HL-60/S4 (cell line): ENCODE data around the gene FBXO11.

ENCODE experiments used
- in situ Hi-C: fragments of 300-500 bp; cut with MboI; formaldehyde crosslinking; loops from 2 replicates; pipeline ENCODE4 v1.14.3; 2022; ENCODE audit warnings: low sequenced_read_pairs

FBXO11 gene

DNA sequence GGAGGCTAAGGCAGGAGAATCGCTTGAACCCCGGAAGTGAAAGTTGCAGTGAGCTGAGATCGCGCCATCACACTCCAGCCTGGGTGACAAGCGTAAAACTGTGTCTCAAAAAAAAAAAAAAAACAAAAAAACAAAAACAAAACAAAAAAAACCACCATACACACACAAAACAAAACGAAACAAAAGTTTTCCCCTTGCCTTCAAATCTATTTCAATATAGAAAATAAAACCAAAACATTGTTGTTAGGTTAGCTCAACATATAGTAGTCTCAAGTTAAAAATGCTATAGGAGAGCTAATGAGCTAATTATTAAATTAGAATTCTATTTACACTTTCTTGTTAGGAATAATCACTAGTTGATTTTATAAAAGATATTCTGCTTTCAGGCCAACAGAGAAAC lies 43.3 kb downstream of the FBXO11 start:
- in situ Hi-C loops = loop anchor here (25.0 kb wide), 2 partner anchors 224 to 549 kb away; no protein-coding TSS in a partner anchor

GRCh38 chr2:47853067-47853777 lies 53.1 kb downstream of the FBXO11 start:
- in situ Hi-C loops = loop anchor here (25.0 kb wide), 2 partner anchors 234 to 559 kb away; no protein-coding TSS in a partner anchor

- in situ Hi-C loops = loop anchor here (25.0 kb wide), 2 partner anchors 237 to 562 kb away; no protein-coding TSS in a partner anchor
These were observed 56.1 kb downstream of the FBXO11 start for GRCh38 chr2:47850198-47850597.

- in situ Hi-C loops = no loop called here
These were observed 56.9 kb downstream of the FBXO11 start for GRCh38 chr2:47849368-47849767.

DNA sequence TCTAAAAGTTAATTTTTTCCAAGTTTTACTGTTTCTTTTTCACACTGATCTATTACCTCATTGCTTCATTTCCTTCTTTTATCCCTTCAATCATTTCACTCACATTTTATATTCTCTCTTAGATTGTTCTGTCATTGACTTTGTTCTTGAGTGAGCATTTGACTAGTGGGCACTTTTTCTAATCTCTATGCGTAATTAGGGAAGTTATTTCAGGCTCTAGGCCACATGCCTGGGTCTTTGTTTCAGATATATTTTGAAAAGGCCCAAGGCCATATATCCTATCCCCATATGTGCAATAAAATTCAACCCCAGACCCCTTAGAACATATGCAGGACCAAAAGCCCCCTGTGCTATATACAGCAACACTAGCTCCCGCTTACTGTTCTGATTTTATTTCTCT lies 62.1 kb downstream of the FBXO11 start:
- in situ Hi-C loops = no loop called here

DNA sequence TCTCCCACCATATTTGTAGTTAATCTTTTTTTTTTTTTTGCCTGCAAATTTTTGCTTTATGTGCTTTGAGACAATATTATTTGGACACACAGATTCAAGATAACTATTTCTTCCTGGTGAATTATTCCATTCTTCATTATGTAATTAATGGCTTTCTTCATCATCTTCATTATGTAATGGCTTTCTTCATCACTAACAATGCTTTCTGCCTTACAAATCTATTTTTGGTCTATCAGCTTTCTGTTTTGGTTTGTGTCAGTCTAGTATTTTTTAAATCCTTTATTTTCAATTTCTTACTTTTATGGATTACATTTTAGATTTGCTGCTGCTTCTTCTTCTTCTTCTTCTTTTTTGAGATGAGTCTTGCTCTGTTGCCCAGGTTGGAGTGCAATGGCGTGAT lies 62.9 kb downstream of the FBXO11 start:
- in situ Hi-C loops = no loop called here

DNA sequence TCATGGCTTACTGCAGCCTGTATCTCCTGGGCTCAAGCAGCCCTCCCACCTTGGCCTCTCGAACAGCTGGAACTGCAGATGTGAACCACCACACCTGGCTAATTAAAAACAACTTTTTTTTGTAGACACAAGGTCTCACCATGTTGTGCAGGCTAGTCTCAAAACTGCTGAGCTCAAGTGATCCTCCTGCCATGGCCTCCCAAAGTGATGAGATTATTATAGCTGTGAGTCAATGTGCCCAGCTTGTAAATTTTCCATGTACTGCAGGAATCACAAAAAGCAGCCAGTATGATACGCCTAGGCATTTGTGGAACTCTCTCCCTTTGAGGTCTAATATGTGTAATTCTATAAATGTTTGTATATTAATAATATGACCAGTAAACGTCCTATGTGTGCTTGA lies 63.5 kb downstream of the FBXO11 start:
- in situ Hi-C loops = no loop called here

DNA sequence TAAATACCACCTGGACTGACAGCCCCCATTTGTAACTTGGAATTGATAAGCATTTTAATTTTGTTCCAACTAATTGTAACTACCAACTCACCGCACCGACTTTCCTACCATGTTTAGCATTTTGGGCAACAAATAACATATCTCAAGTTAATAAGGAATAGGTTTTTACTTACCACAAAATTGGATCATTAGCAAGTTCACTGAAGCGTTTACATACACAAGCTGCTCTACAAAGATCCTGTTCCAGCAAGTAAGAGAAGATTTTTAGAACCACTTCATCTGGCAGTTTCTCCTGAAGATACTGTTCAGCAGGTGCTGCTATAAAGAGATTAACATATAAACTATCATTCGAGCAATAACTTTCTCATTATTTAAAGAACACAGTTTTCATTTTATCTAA lies 67.6 kb downstream of the FBXO11 start:
- in situ Hi-C loops = no loop called here

- in situ Hi-C loops = no loop called here
These were observed 68.0 kb downstream of the FBXO11 start for GRCh38 chr2:47838249-47838648.

DNA sequence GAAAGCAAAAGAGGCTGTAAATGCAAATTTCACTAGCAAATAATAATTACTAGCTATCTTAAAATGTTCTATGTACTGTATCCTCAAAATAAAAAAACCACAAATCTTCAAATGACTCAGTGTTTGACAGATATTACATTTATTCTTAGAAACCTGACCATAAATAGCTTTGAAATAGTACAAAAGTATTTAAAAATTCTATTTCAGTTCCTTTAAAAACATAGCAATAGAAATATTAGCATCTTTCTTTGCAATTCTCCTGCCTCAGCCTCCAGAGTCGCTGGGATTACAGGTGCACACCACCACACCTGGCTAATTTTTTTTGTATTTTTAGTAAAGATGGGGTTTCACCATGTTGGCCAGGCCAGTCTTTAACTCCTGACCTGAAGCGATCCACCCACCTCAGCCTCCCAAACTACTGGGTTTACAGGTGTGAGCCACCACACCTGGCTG lies 72.8 kb downstream of the FBXO11 start:
- in situ Hi-C loops = no loop called here

DNA sequence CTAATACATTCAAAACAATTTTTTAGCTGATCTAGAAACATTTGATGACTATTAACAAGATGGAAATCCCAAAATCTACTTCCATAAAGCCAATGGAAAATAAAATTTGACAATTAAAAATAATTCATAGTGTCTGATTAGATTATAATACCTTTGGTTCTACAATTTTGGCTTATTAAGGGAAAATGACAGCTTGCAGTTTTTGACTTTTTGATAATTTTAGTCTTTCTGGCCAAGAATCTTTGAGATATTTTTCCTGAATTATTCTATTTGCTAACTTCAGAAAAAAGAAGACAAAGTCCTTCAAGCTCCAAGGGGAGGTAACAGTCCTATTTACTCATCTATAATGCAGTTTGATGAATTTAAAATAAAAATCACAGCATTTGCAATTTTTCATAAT lies 83.8 kb downstream of the FBXO11 start:
- in situ Hi-C loops = no loop called here

DNA sequence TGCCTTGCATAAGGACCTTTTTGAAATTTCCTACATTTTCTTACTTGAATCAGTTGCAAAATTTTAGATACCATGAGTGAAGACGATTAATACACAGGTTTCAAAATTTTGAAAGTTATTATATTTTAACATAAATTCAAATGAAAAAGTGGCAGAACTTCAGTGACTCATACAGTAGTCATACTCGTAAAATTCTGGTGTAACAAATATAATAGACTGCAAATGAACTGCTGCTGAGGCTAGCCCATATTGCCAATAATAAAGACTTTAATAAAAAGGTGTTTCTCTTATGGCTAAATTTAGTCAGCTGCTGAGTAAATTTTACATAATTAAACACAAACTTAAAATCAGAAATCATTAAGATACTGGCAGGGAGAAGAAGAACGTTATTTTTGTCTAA lies 86.5 kb downstream of the FBXO11 start:
- in situ Hi-C loops = no loop called here

- in situ Hi-C loops = no loop called here
These were observed 87.5 kb downstream of the FBXO11 start for GRCh38 chr2:47818777-47819176.

DNA sequence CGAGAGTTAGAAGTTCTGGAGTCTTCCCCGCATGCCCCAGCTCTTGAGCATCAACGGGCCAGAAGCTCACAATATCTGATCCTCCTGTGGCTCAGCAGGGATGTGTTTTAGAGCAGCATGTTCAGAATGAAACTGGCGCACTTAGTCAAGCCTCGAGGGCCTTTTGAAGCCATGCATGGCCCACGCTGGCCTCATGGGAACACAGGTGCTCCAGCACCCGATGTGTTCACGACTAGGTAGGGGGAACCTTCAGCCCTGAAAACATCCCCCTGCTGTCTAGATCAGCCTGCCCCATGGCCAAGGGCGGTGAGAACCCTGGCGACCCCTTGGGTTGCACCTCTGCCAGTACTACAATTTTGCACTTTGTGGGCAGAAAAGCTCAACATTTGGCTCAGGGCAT lies 90.5 kb downstream of the FBXO11 start:
- in situ Hi-C loops = no loop called here

- in situ Hi-C loops = no loop called here
These were observed 94.6 kb downstream of the FBXO11 start for GRCh38 chr2:47811668-47812067.

DNA sequence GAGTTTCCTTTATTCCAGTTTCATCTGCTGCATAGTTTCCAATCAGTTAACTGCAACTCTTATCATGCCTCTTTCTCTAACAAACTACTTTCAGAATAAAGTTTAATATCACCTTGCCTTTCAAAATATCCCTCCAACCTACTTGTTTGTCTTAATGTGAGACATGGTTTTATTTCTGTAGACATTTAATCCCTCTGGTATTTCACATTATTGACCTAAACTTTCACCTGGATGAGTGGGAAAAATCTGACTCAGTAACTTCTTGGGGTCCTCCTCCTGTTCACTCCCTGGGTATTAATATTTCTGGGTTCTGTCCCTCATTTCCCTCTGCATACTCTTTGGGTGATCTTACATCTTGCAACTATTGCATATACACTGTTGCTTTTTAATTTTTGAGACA lies 95.4 kb downstream of the FBXO11 start:
- in situ Hi-C loops = no loop called here

DNA sequence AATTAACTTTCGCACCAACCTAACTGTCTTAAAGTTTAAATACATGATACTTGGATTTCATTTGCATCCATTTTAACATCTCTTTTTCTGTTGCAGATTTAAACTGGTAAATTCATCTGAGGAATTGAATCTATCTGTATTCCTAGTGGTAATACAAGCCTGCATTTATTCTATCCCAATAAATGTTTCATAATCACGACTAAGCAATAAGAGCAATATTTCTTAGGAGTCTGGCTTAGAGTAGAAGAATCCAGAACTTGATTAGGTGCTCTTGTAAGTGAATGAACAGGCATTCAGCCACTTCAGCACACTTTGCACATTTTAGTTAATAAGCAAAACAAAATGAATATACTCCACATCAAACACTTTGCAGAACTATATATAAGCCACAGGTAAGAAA lies 96.4 kb downstream of the FBXO11 start:
- in situ Hi-C loops = no loop called here

DNA sequence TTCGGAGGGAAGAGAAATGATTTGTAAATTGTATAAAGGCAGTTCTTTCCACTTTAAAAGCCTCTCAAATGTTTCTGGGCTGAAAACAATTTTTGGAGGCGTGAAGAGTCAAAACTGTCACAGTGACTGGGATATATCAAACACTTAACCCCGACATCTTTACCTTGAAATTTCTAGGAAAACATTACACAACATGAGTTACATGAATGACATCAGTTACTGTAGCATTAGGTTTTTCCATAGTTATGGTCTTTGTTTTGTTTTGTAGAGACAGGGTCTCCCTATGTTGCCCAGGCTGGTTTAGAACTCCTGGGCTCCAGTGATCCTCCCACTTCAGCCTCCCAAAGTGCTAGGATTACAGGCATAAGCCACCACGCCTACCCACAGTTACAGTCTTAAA lies 97.7 kb downstream of the FBXO11 start:
- in situ Hi-C loops = no loop called here

DNA sequence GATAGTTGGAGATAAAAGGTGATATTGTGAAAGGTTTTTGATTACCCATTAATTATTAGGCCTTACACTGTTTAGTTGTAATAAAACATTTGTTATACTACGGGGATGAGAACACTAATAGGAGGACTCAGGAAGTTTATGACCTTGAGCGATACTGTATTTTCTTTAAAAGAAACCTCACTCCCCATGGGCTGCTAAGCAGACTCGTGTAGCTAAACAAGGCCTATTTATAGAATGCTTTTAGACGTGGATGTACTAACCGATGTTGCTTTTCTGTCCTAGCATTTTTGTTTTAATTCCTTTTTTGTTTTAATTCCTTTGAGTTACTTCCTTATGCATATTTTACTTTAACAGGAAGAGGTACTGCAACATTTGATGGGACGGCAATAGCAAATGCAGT lies 100.4 kb downstream of the FBXO11 start:
- in situ Hi-C loops = no loop called here

- in situ Hi-C loops = no loop called here
These were observed 102.5 kb downstream of the FBXO11 start for GRCh38 chr2:47803770-47804169.

- in situ Hi-C loops = no loop called here
These were observed 102.9 kb downstream of the FBXO11 start for GRCh38 chr2:47803363-47803762.

GRCh38 chr2:47801118-47801517 lies 105.2 kb downstream of the FBXO11 start:
- in situ Hi-C loops = no loop called here

- in situ Hi-C loops = no loop called here
These were observed 107.2 kb downstream of the FBXO11 start for GRCh38 chr2:47799031-47799609.
